H9 (cell line): ENCODE measurements around the gene C11orf86. TPM values are rescaled to one million over a fixed set of nuclear protein-coding genes. Genes with fewer than 3 reads are reported as not detected.

ENCODE experiments used
- DNase-seq: peaks from one replicate; pipeline ENCODE4 v3.0.0-alpha.2; 2017
- H2AFZ ChIP-seq: one replicate; pipeline ENCODE4 v1.6.1; 2013; ENCODE audit warnings: mild to moderate bottlenecking, low read length, control low read depth, moderate library complexity
- H2AK5ac ChIP-seq: 2 replicates; pipeline ENCODE4 v1.6.1; 2013; ENCODE audit warnings: low read length, control low read depth, mixed read lengths; ENCODE audit not compliant: insufficient read length
- H2BK120ac ChIP-seq: one replicate; pipeline ENCODE4 v1.6.1; 2013; ENCODE audit warnings: low read depth, mild to moderate bottlenecking, low read length, control low read depth, inconsistent platforms; ENCODE audit not compliant: poor library complexity, severe bottlenecking
- H2BK12ac ChIP-seq: 2 replicates; pipeline ENCODE4 v1.6.1; 2013; ENCODE audit warnings: low read length, control low read depth, mixed read lengths, low read depth; ENCODE audit not compliant: insufficient read length
- H2BK15ac ChIP-seq: 2 replicates; pipeline ENCODE4 v1.6.1; 2013; ENCODE audit warnings: low read depth, low read length, control low read depth
- H2BK20ac ChIP-seq: one replicate; pipeline ENCODE4 v1.6.1; 2013; ENCODE audit warnings: low read depth, mild to moderate bottlenecking, low read length, control low read depth, inconsistent platforms; ENCODE audit not compliant: poor library complexity, severe bottlenecking
- H2BK5ac ChIP-seq: 2 replicates; pipeline ENCODE4 v1.6.1; 2013; ENCODE audit warnings: low read length, control low read depth, mixed read lengths; ENCODE audit not compliant: insufficient read length
- H3K14ac ChIP-seq: 2 replicates; pipeline ENCODE4 v1.6.1; 2013; ENCODE audit warnings: low read length, control low read depth; ENCODE audit not compliant: insufficient read depth
- H3K18ac ChIP-seq: 2 replicates; pipeline ENCODE4 v1.6.1; 2013; ENCODE audit warnings: low read depth, mild to moderate bottlenecking, mixed read lengths, low read length, control low read depth; ENCODE audit not compliant: insufficient read length
- H3K23ac ChIP-seq: 2 replicates; pipeline ENCODE4 v1.6.1; 2013; ENCODE audit warnings: low read length, control low read depth, mixed read lengths, low read depth; ENCODE audit not compliant: insufficient read length
- H3K23me2 ChIP-seq: 2 replicates; pipeline ENCODE4 v1.6.1; 2013; ENCODE audit warnings: low read depth, mild to moderate bottlenecking, mixed read lengths, low read length, control low read depth; ENCODE audit not compliant: insufficient read length, poor library complexity, severe bottlenecking
- H3K27ac ChIP-seq: 2 replicates; pipeline ENCODE4 v1.5.1; 2013; ENCODE audit warnings: low read length, control low read depth, mixed read lengths, low read depth; ENCODE audit not compliant: insufficient read length
- H3K27me3 ChIP-seq: 2 replicates; pipeline ENCODE4 v1.6.1; 2013; ENCODE audit warnings: low read length, control low read depth, inconsistent platforms; ENCODE audit not compliant: insufficient read depth
- H3K4ac ChIP-seq: 2 replicates; pipeline ENCODE4 v1.6.1; 2013; ENCODE audit warnings: low read depth, mild to moderate bottlenecking, control low read depth, inconsistent platforms, low read length, moderate library complexity
- H3K4me1 ChIP-seq: 2 replicates; pipeline ENCODE4 v1.6.1; 2013; ENCODE audit warnings: low read length, control low read depth, inconsistent platforms; ENCODE audit not compliant: insufficient read depth
- H3K4me2 ChIP-seq: 2 replicates; pipeline ENCODE4 v1.6.1; 2013; ENCODE audit warnings: low read length, control low read depth, mixed read lengths; ENCODE audit not compliant: insufficient read length, insufficient read depth
- H3K56ac ChIP-seq: 2 replicates; pipeline ENCODE4 v1.6.1; 2013; ENCODE audit warnings: low read depth, mild to moderate bottlenecking, mixed read lengths, low read length, control low read depth; ENCODE audit not compliant: insufficient read length
- H3K79me1 ChIP-seq: 2 replicates; pipeline ENCODE4 v1.6.1; 2013; ENCODE audit warnings: low read depth, mild to moderate bottlenecking, moderate library complexity, low read length, control low read depth, inconsistent platforms; ENCODE audit not compliant: insufficient read depth, poor library complexity, severe bottlenecking
- H3K79me2 ChIP-seq: 2 replicates; pipeline ENCODE4 v1.6.1; 2013; ENCODE audit warnings: low read length, control low read depth, inconsistent platforms; ENCODE audit not compliant: insufficient read depth
- H3K9ac ChIP-seq: 2 replicates; pipeline ENCODE4 v1.6.1; 2013; ENCODE audit warnings: low read length, control low read depth, mixed read lengths; ENCODE audit not compliant: insufficient read length; ENCODE audit errors: extremely low read depth
- H3K9me3 ChIP-seq: one replicate; pipeline ENCODE4 v1.6.1; 2013; ENCODE audit warnings: low read depth, low read length, inconsistent platforms; ENCODE audit not compliant: control insufficient read depth
- H3T11ph ChIP-seq: one replicate; pipeline ENCODE4 v1.6.1; 2013; ENCODE audit warnings: mild to moderate bottlenecking, low read length, control low read depth, inconsistent platforms
- H4K20me1 ChIP-seq: one replicate; pipeline ENCODE4 v1.6.1; 2013; ENCODE audit not compliant: control insufficient read depth, insufficient read length, insufficient read depth
- H4K5ac ChIP-seq: 2 replicates; pipeline ENCODE4 v1.6.1; 2013; ENCODE audit warnings: low read depth, mild to moderate bottlenecking, mixed read lengths, low read length, control low read depth; ENCODE audit not compliant: insufficient read length
- H4K8ac ChIP-seq: replicated peaks from 2 replicates; pipeline ENCODE4 v1.6.1; 2013; ENCODE audit warnings: low read length, control low read depth, mixed read lengths, low read depth; ENCODE audit not compliant: insufficient read length
- H4K91ac ChIP-seq: 2 replicates; pipeline ENCODE4 v1.6.1; 2013; ENCODE audit warnings: low read depth, mild to moderate bottlenecking, moderate library complexity, mixed read lengths, low read length, control low read depth; ENCODE audit not compliant: insufficient read length
- H3K27ac Mint-ChIP-seq, 3 experiments: 2 replicates in 2 of 3; 3 replicates in 1 of 3; pipeline ENCODE4 v1.8.0; 2020 to 2021; ENCODE audit warnings: mixed read lengths in 3 of 3, mild to moderate bottlenecking in 1 of 3, moderate library complexity in 1 of 3
- H3K27me3 Mint-ChIP-seq: 2 replicates; pipeline ENCODE4 v1.8.0; 2021; ENCODE audit warnings: low read depth, mild to moderate bottlenecking, moderate library complexity, mixed read lengths
- H3K36me3 Mint-ChIP-seq, 3 experiments: 2 replicates in 2 of 3; 3 replicates in 1 of 3; pipeline ENCODE4 v1.8.0; 2020 to 2021; ENCODE audit warnings: low read depth in 3 of 3, mixed read lengths in 3 of 3; ENCODE audit not compliant: insufficient read depth in 1 of 3
- H3K4me1 Mint-ChIP-seq, 2 experiments: 2 replicates each; pipeline ENCODE4 v1.8.0; 2020; ENCODE audit warnings: mixed read lengths in 2 of 2
- H3K4me3 Mint-ChIP-seq, 2 experiments: 2 replicates in 1 of 2; 3 replicates in 1 of 2; pipeline ENCODE4 v1.8.0; 2020 to 2021; ENCODE audit warnings: mild to moderate bottlenecking in 2 of 2, mixed read lengths in 2 of 2, moderate library complexity in 1 of 2
- H3K9me3 Mint-ChIP-seq, 2 experiments: 2 replicates in 1 of 2; 3 replicates in 1 of 2; pipeline ENCODE4 v1.8.0; 2020; ENCODE audit warnings: mild to moderate bottlenecking in 2 of 2, mixed read lengths in 2 of 2, moderate library complexity in 1 of 2
- CTCF ChIP-seq: fragments of 200-600 bp; sonication (generic); conservative IDR thresholded peaks from 3 replicates; pipeline ENCODE4 v1.8.0; 2021; ENCODE audit warnings: antibody characterized with exemption, mild to moderate bottlenecking
- WGBS: extraction: QIAGEN DNeasy Blood & Tissue Kit; methylation state at CpG from one replicate; pipeline ENCODE4 v1.1.7; 2013; ENCODE audit warnings: missing lambda C conversion rate, low lambda C conversion rate, mixed read lengths; ENCODE audit not compliant: insufficient read length; ENCODE audit errors: extremely low coverage; 5-methylcytosine and 5-hydroxymethylcytosine counted together
- total RNA-seq: library from RNA; stranded (reverse); gene quantifications from 2 replicates; pipeline ENCODE4 v1.2.1, GENCODE V29; 2021

Gene C11orf86
- total RNA-seq, 1 experiment from 2014 or later = not detected

GRCh38 chr11:66996609-66997273 is 21.6 kb downstream of the C11orf86 start:
- Histone ChIP-seq H3K79me1 (no peaks in the 10 kb centered on the region), H3K23ac (no peak overlapping the region), H3K4me1 (no peaks in the 10 kb centered on the region), H3K27me3 (no peaks in the 10 kb centered on the region), H2BK5ac (no peak overlapping the region), H4K5ac (no peak overlapping the region), H3K14ac (no peak overlapping the region), H3T11ph (no peak overlapping the region), H2AK5ac (no peak overlapping the region), H3K18ac (no peak overlapping the region), H4K20me1 (no peaks in the 10 kb centered on the region), H3K79me2 (no peaks in the 10 kb centered on the region), H4K91ac (no peak overlapping the region), H3K56ac (no peak overlapping the region), H2BK120ac (no peak overlapping the region), H3K27ac (no peak overlapping the region), H2BK15ac (no peak overlapping the region), H3K4me2 (no peak overlapping the region), H3K9me3 (no peaks in the 10 kb centered on the region), H2BK20ac (no peak overlapping the region), H2AFZ (no peak overlapping the region), H4K8ac (no peak overlapping the region), H3K9ac (no peak overlapping the region), H2BK12ac (no peak overlapping the region), H3K23me2 (no peaks in the 10 kb centered on the region), H3K4ac (no peak overlapping the region)
- Mint-ChIP-seq H3K9me3 (no peaks in the 10 kb centered on the region), H3K27ac (no peak overlapping the region; a peak in 1 of 7 replicates), H3K4me1 (peaks cover 4% of the 10 kb centered on the region in 2 experiments), H3K27me3 (no peaks in the 10 kb centered on the region; the same call in none of the 2 replicates), H3K36me3 (no peaks in the 10 kb centered on the region), H3K4me3 (no peak overlapping the region)
- TF ChIP-seq CTCF = no peak
- no peak for DNase-seq
- no CpG with 5 or more reads among the region's 8 CpGs for WGBS
